HG02884 (cell line): ENCODE measurements around the gene ANO9.
"Not testable (repeated sequence)": the region's sequence is repeated elsewhere in the genome, so short reads cannot be mapped to it uniquely, and the experiment has no call there.

ENCODE experiments used
- ATAC-seq: cut with Tn5 transposase; IDR thresholded peaks from one replicate; pipeline ENCODE4 v1.9.1; 2021; ENCODE audit warnings: mild to moderate bottlenecking, moderate library complexity; ENCODE audit not compliant: unreplicated experiment

ANO9 gene

GRCh38 chr11:405323-405953, 36.4 kb downstream of the ANO9 start:
- ATAC-seq = no peak

- ATAC-seq = no peak
Observed at GRCh38 chr11:404551-405264, 37.1 kb downstream of the ANO9 start.

GRCh38 chr11:403761-404431, 37.9 kb downstream of the ANO9 start:
- ATAC-seq = no peak

GRCh38 chr11:403021-403760, 38.6 kb downstream of the ANO9 start:
- no peak for ATAC-seq

GRCh38 chr11:401196-401595, 40.6 kb downstream of the ANO9 start:
- not testable (repeated sequence) for ATAC-seq

- no peak for ATAC-seq
Observed at GRCh38 chr11:400241-400689, 41.5 kb downstream of the ANO9 start.

GRCh38 chr11:399731-400211, 42.0 kb downstream of the ANO9 start:
- no peak for ATAC-seq

GRCh38 chr11:398826-399225, 43.0 kb downstream of the ANO9 start:
- ATAC-seq = no peak

GRCh38 chr11:396948-397548, 44.8 kb downstream of the ANO9 start:
- no peak for ATAC-seq

- ATAC-seq = no peak
Observed at GRCh38 chr11:396511-396947, 45.3 kb downstream of the ANO9 start.

- no peak for ATAC-seq
Observed at GRCh38 chr11:395866-396265, 45.9 kb downstream of the ANO9 start.

- no peak for ATAC-seq
Observed at GRCh38 chr11:394858-395655, 46.8 kb downstream of the ANO9 start.

GRCh38 chr11:394034-394857, 47.6 kb downstream of the ANO9 start, which contains the start of gene PKP3:
PKP3 (plus strand) TSS chr11:394209; CDS start chr11:394293, 84 bp downstream.
- ATAC-seq = no peak

GRCh38 chr11:393219-394033, 48.4 kb downstream of the ANO9 start:
- ATAC-seq = no peak

- ATAC-seq = no peak
Observed at GRCh38 chr11:392102-392777, 49.6 kb downstream of the ANO9 start.

- no peak for ATAC-seq
Observed at GRCh38 chr11:391117-392017, 50.4 kb downstream of the ANO9 start.
